Endothelial cell of umbilical vein (primary cell): ENCODE measurements around the gene LRRC8E. TPM values are rescaled to one million over a fixed set of nuclear protein-coding genes. Genes with fewer than 3 reads are reported as not detected.

Experiments used
- BruUV-seq: library from RNA; stranded (reverse); fragments of 400-500 nt; replicated peaks from 2 replicates; lab custom pipeline; 2021; lab: Mats Ljungman, UMichigan
- CTCF ChIA-PET: fragments of 300-600, 350-600 bp; sonication (Branson Sonifier 250); formaldehyde crosslinking; loops from one replicate; lab custom pipeline; 2021; ENCODE audit warnings: antibody characterized with exemption, inconsistent platforms; lab: Charles Lee
- POLR2A ChIA-PET: fragments of 300-600, 350-600 bp; sonication (Branson Sonifier 250); formaldehyde crosslinking; loops from one replicate; lab custom pipeline; 2021; ENCODE audit warnings: antibody characterized with exemption, inconsistent platforms; lab: Charles Lee
- DNase-seq: peaks from one replicate; pipeline ENCODE4 v3.0.0-alpha.2; 2011; ENCODE audit warnings: low read depth, low spot score
- FAIRE-seq: peaks from 2 replicates; lab custom pipeline; 2011; peaks lifted over from hg19 to GRCh38; lab: Jason Lieb, UNC
- H2AFZ ChIP-seq: 2 replicates; pipeline ENCODE4 v1.6.0; 2012; ENCODE audit warnings: low read depth, low read length, control low read depth, inconsistent platforms
- H3K27ac ChIP-seq: 2 replicates; pipeline ENCODE4 v1.5.1; 2011; ENCODE audit warnings: low read depth, mild to moderate bottlenecking, control low read depth, low read length, moderate library complexity; ENCODE audit not compliant: insufficient read depth
- H3K27me3 ChIP-seq, 2 experiments: 2 replicates each; pipeline versions ENCODE4 v1.6.0 to v1.6.1; 2011; ENCODE audit warnings: low read length in 2 of 2, mixed read lengths in 1 of 2; ENCODE audit not compliant: control insufficient read depth in 2 of 2, insufficient read depth in 2 of 2
- H3K36me3 ChIP-seq, 2 experiments: 2 replicates in 1 of 2; 3 replicates in 1 of 2; pipeline ENCODE4 v1.5.1; 2011; ENCODE audit warnings: low read length in 2 of 2, mild to moderate bottlenecking in 1 of 2, moderate library complexity in 1 of 2; ENCODE audit not compliant: control insufficient read depth in 2 of 2, insufficient read depth in 2 of 2; ENCODE audit errors: extremely low read depth in 1 of 2
- H3K4me1 ChIP-seq: 3 replicates; pipeline ENCODE4 v1.5.1; 2011; ENCODE audit warnings: mild to moderate bottlenecking, low read length; ENCODE audit not compliant: control insufficient read depth, insufficient read depth; ENCODE audit errors: extremely low read depth
- H3K4me2 ChIP-seq: 2 replicates; pipeline ENCODE4 v1.6.1; 2011; ENCODE audit warnings: low read length, control low read depth, mixed read lengths; ENCODE audit not compliant: insufficient read depth
- H3K4me3 ChIP-seq, 3 experiments: fragments of 200-600 bp in 1 of 3; sonication (generic), shearing (Covaris generic) in 1 of 3; replicated peaks in 1 of 3; 2 replicates each; pipeline ENCODE4 v1.5.1; 2011 to 2016; ENCODE audit warnings: control low read depth in 3 of 3, low read length in 3 of 3, mild to moderate bottlenecking in 2 of 3, inconsistent platforms in 1 of 3, low read depth in 1 of 3, moderate library complexity in 1 of 3; ENCODE audit not compliant: insufficient read depth in 1 of 3
- H3K79me2 ChIP-seq: 2 replicates; pipeline ENCODE4 v1.6.0; 2012; ENCODE audit warnings: low read length, inconsistent platforms; ENCODE audit not compliant: control insufficient read depth, insufficient read depth
- H3K9ac ChIP-seq: replicated peaks from 2 replicates; pipeline ENCODE3; 2011; ENCODE audit warnings: low read length, control low read depth; ENCODE audit not compliant: insufficient read depth; ENCODE audit errors: extremely low read depth
- H3K9me1 ChIP-seq: replicated peaks from 3 replicates; pipeline ENCODE4 v1.6.0; 2011; ENCODE audit warnings: mild to moderate bottlenecking, low read length; ENCODE audit not compliant: control insufficient read depth, insufficient read depth; ENCODE audit errors: extremely low read depth
- H3K9me3 ChIP-seq: replicated peaks from 2 replicates; pipeline ENCODE4 v1.5.1; 2012; ENCODE audit warnings: low read length, inconsistent platforms; ENCODE audit not compliant: control insufficient read depth, insufficient read depth
- H4K20me1 ChIP-seq: replicated peaks from 2 replicates; pipeline ENCODE3; 2011; ENCODE audit warnings: mild to moderate bottlenecking, low read length; ENCODE audit not compliant: control insufficient read depth, insufficient read depth; ENCODE audit errors: extremely low read depth
- EZH2 ChIP-seq: IDR thresholded peaks from 2 replicates; pipeline ENCODE4 v1.6.1; 2012; ENCODE audit warnings: borderline replicate concordance, low read depth, mild to moderate bottlenecking, moderate library complexity, low read length, inconsistent platforms; ENCODE audit not compliant: severe bottlenecking
- FOS ChIP-seq: IDR thresholded peaks from 2 replicates; pipeline ENCODE4 v1.6.1; 2011; ENCODE audit warnings: mild to moderate bottlenecking, low read length, moderate library complexity, borderline replicate concordance; ENCODE audit not compliant: insufficient read depth
- GATA2 ChIP-seq: IDR thresholded peaks from 2 replicates; pipeline ENCODE4 v1.7.0; 2011; ENCODE audit warnings: low read depth, mild to moderate bottlenecking, moderate library complexity, mixed read lengths, low read length; ENCODE audit not compliant: insufficient read length, insufficient read depth
- JUN ChIP-seq: IDR thresholded peaks from 2 replicates; pipeline ENCODE4 v1.6.1; 2011; ENCODE audit warnings: borderline replicate concordance, low read depth; ENCODE audit not compliant: insufficient read length, insufficient read depth
- MYC ChIP-seq: IDR thresholded peaks from one replicate; pipeline ENCODE4 v1.6.1; 2011; ENCODE audit warnings: mild to moderate bottlenecking, low read depth, low read length
- POLR2A ChIP-seq: IDR thresholded peaks from 2 replicates; pipeline ENCODE4 v1.6.1; 2012; ENCODE audit warnings: low read depth, mild to moderate bottlenecking, control low read depth, low read length
- POLR2AphosphoS5 ChIP-seq: IDR thresholded peaks from 2 replicates; pipeline ENCODE4 v1.6.1; 2012; ENCODE audit warnings: low read depth, mild to moderate bottlenecking, control low read depth, low read length, moderate library complexity; ENCODE audit not compliant: insufficient read depth
- dilution Hi-C: fragments of 300-500 bp; cut with MboI; formaldehyde crosslinking; loops from one replicate; pipeline ENCODE4 v1.15.0; 2019; ENCODE audit warnings: low sequenced_read_pairs; ENCODE audit not compliant: extremely low pct_ligation_motif_present
- intact Hi-C: fragments of 100-400 bp; cut with micrococcal nuclease; formaldehyde crosslinking; loops from one replicate; pipeline ENCODE4 v1.10.0; 2022
- polyA plus RNA-seq, 4 experiments: library from polyadenylated mRNA; depleted of rRNA in 3 of 4; stranded (reverse) in 3 of 4; unstranded in 1 of 4; fragments of >200 nt; gene quantifications; 2 replicates each; pipeline versions ENCODE4 v1.2.1 to v1.2.3, GENCODE V29; 2011 to 2012; ENCODE audit warnings: missing spikeins in 1 of 4
- total RNA-seq: library from RNA; stranded (reverse); gene quantifications from 2 replicates; pipeline ENCODE4 v1.2.3, GENCODE V29; 2021
- TF ChIP-seq, protein P1 (sequence below): IDR thresholded peaks from 2 replicates; pipeline ENCODE4 v1.6.1; 2011; ENCODE audit not compliant: insufficient read depth, insufficient read length
- TF ChIP-seq, protein P2 (sequence below), 2 donors: IDR thresholded peaks; 1 replicate in 1 of 2; 2 replicates in 1 of 2; pipeline ENCODE4 v1.5.1; 2011; ENCODE audit warnings: low read length in 2 of 2, mild to moderate bottlenecking in 2 of 2, moderate library complexity in 2 of 2, control low read depth in 1 of 2, inconsistent platforms in 1 of 2, low read depth in 1 of 2; ENCODE audit not compliant: insufficient read depth in 1 of 2; ENCODE audit errors: extremely low read depth in 1 of 2

The LRRC8E gene
- total and polyA plus RNA-seq, 2 donors (not counting 3 experiments of a cell fraction or from before 2014, with no cell fraction given), result 1.1 to 1.6 TPM

DNA sequence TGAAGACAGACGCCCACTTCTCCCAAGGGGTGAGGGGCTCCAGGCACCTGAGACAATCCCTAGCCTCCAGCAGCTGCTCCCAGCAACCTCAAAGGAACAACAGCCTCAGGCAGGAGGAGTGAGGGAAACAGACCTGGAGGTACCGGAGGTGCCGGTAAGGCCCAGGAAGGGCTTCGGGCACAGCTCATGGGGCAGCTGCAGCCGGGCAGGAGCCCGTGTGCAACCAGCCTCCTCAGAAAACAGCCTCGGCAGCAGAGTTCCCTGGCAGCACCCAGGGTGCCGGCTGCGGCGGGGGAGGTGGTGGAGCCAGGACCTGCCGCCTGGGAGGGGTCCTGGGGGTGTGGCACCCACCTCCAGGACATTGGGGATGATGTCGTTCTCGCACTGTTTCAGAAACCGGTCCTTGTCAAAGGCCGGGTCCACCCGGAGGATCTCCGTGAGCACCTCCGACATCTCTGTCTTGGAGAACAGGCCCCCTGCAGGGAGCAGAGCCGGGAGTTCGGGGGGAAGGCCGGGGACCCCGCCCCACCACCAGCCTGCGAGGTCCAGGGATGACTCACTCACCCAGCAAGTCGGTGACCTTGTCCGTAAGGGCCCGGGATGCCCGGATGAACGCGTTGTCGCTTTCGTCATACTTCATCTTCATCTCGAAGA is 44.1 kb downstream of the LRRC8E start:
- BruUV-seq, result no TSS peak
- FAIRE-seq, result no peak
- no peak overlapping the region for H3K27ac ChIP-seq

DNA sequence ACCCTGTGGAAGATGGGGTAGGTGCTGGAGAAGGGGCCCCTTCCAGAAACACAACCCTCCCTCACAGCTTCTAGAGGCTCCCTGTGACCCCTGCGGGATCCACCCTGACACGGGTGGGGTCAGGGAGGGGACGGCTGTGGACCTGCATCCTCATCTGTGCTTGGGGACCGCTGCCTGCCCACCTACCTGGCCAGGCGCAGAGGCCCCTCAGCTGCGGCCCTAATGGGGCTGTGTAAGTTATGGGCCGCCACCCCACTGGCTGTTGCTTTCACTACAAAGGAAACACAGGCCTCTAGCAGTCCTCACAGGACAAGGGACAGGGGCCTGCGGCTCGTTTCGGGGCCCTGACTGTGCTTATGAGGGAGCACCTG is 44.6 kb downstream of the LRRC8E start:
- no peaks in the 10 kb centered on the region for H3K9me3 ChIP-seq
- H2AFZ ChIP-seq, result no peak overlapping the region
- peaks cover 14% of the 10 kb centered on the region for H3K4me1 ChIP-seq
- H3K27ac ChIP-seq, result no peak overlapping the region
- H3K79me2 ChIP-seq, result no peaks in the 10 kb centered on the region
- BruUV-seq, result no TSS peak
- no peaks in the 10 kb centered on the region for H3K27me3 ChIP-seq
- no peak overlapping the region for H3K9ac ChIP-seq
- dilution Hi-C loops, result no loop called here
- no peaks in the 10 kb centered on the region for H4K20me1 ChIP-seq
- no peak overlapping the region for H3K4me2 ChIP-seq
- no peak overlapping the region for H3K4me3 ChIP-seq
- DNase-seq (no peak), FAIRE-seq (no peak)
- ChIA-PET CTCF (no interaction called here), POLR2A (no interaction called here)
- TF ChIP-seq, protein P1, sequence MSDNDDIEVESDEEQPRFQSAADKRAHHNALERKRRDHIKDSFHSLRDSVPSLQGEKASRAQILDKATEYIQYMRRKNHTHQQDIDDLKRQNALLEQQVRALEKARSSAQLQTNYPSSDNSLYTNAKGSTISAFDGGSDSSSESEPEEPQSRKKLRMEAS, result no peak
- no peak for TF ChIP-seq FOS
- TF ChIP-seq GATA2, result no peak
- no peak for TF ChIP-seq MYC
- TF ChIP-seq JUN, result no peak
- no peak for TF ChIP-seq POLR2A
- TF ChIP-seq EZH2, result no peak
- TF ChIP-seq, protein P2, sequence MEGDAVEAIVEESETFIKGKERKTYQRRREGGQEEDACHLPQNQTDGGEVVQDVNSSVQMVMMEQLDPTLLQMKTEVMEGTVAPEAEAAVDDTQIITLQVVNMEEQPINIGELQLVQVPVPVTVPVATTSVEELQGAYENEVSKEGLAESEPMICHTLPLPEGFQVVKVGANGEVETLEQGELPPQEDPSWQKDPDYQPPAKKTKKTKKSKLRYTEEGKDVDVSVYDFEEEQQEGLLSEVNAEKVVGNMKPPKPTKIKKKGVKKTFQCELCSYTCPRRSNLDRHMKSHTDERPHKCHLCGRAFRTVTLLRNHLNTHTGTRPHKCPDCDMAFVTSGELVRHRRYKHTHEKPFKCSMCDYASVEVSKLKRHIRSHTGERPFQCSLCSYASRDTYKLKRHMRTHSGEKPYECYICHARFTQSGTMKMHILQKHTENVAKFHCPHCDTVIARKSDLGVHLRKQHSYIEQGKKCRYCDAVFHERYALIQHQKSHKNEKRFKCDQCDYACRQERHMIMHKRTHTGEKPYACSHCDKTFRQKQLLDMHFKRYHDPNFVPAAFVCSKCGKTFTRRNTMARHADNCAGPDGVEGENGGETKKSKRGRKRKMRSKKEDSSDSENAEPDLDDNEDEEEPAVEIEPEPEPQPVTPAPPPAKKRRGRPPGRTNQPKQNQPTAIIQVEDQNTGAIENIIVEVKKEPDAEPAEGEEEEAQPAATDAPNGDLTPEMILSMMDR (IDR thresholded peaks at IDR 0.05; ENCODE audit: extremely low read depth in 1 of 2, insufficient read depth in 1 of 2, low read depth in 1 of 2, low read length in 2 of 2), result no peak
- no peak for TF ChIP-seq POLR2AphosphoS5
- no peaks in the 10 kb centered on the region for H3K9me1 ChIP-seq
- H3K36me3 ChIP-seq, result peaks cover 10 to 58% of the 10 kb centered on the region in 2 experiments
- intact Hi-C loops, result no loop called here

More for the DNA sequence above, 44.1 kb downstream of the LRRC8E start:
- POLR2A ChIA-PET, result no interaction called here
- H3K9ac ChIP-seq, result no peak overlapping the region
- H3K36me3 ChIP-seq, result peaks cover 9 to 57% of the 10 kb centered on the region in 2 experiments
- no peak overlapping the region for H3K4me3 ChIP-seq
- TF ChIP-seq POLR2AphosphoS5 (no peak), GATA2 (no peak), EZH2 (no peak), MYC (no peak), JUN (no peak), FOS (no peak)
- H3K4me1 ChIP-seq, result peaks cover 14% of the 10 kb centered on the region
- H3K27me3 ChIP-seq, result no peaks in the 10 kb centered on the region
- intact Hi-C loops (no loop called here), dilution Hi-C loops (no loop called here)
- no peaks in the 10 kb centered on the region for H3K9me1 ChIP-seq
- no peaks in the 10 kb centered on the region for H3K79me2 ChIP-seq
- H2AFZ ChIP-seq, result no peak overlapping the region
- H3K4me2 ChIP-seq, result no peak overlapping the region
- no peaks in the 10 kb centered on the region for H3K9me3 ChIP-seq
- no peaks in the 10 kb centered on the region for H4K20me1 ChIP-seq
- CTCF ChIA-PET, result no interaction called here
- no peak for DNase-seq
